NOMO-1 (cell line): Measurements from ENCODE around the gene FGF14.

Experiments
- DNase-seq, 2 experiments: peaks; one replicate each; lab custom pipeline; 2025; ENCODE audit not compliant: unreplicated experiment in 2 of 2; lab: John Stamatoyannopoulos, UW

The FGF14 gene

GRCh38 chr13:102261316-102261715 is 140.5 kb downstream of the FGF14 start:
- no peak for DNase-seq

DNA sequence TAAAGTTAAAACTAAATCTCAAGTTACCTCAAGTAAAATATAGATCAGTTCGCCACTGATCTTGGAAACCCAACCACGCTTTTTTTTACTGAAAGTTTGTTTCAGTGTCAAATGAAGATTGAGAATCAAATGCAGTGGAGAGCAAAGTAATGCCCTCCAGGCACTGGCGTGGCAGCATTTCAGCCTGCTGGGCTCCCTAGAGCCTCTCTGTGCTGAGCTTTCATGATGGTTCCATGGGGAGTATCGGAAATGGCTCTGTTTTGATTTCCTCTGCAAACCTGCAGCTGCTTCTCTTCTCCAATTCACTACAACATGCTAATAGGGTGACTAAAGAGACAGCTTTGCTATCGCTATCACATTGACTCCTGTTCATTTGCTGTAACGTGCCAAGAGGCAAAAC is 141.6 kb downstream of the FGF14 start:
- DNase-seq = no peak

- no peak for DNase-seq
These were observed 146.4 kb downstream of the FGF14 start for GRCh38 chr13:102255409-102255808.

DNA sequence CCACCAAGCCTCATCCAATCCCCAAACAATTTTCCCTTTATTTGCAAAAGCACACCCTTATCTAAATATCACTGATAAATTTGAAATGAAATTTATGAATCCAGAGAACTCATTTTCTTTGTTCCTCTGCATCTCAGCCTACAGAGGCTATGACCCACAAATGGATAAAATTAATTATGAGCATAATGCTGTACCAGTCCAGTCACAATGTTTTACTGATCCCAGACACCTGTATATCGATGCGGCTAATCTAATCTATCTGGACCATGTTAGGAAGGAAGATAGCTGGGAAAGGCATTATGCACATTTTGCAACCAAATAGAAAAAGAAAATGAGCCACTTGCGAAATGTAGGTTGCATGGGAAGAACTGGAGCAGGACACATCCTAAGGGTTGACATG is 150.0 kb downstream of the FGF14 start:
- DNase-seq = no peak

- no peak for DNase-seq
These were observed 151.4 kb downstream of the FGF14 start for GRCh38 chr13:102250448-102250847.

DNA sequence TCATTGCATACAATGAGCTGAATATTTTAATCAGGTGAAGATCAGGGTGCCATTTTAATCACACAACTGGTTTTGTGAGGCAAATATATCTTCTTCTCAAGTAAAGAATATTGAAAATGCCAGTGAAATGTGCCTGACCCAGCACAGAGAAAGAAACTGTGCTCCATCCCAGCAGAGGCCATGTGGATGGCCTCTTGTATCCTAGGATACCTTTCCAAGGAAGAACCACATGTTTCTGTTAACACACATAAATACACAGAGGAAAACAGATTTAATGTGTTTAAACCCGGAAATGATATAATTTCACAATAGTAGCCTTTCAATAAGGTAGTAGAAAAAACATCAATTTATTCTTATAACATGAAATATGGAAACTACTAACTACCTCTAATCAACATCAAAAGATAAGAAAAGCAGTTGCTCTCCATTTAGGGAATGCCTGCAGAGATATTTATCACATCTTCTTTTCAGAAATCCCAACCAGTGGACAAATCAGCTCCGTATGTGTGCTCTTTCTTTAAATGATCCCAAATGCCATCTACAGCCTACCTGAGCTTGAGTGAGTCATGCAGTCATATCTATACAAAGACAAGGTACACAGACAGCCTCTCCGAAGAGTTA is 157.1 kb downstream of the FGF14 start:
- DNase-seq = no peak

- DNase-seq = no peak
These were observed 161.7 kb downstream of the FGF14 start for GRCh38 chr13:102240110-102240509.

DNA sequence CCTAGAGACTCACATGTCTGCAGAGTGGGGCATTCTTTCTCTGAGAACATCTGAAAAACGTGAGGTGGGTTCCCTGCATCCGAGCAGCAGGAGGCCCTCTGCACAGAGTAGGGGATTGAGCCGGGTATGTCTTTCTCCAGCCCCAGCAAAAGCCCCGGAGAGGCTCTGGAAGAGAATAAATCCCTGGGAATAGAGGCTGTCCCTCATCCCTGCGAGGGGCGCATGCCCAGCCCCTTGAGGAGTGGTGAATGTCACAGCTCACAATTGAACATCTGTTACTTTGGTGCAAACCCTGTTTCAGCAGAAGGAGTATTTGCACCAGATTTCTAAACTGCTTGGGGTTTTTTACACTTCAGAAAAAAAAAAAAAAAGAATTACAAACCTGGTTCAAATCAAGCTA is 164.6 kb downstream of the FGF14 start:
- DNase-seq = no peak

DNA sequence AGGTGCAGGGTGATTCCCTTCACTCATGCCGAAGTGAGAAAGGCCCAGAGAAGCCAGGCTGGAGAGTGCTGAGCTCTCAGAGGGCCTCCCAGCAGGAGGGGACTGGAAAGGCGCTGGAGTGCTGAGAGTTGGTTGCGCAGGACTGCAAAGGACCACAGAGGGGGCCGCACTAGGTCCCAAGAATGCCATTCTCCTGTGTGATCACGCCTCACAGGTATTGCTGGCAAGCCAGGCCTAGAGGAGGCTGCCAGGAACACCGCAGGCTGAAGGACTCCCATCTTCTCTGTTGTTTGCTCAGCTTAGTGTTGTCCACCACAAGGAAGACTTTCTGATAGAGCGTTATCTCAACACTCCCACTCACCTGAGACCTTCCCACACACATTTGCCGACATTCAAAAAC is 165.0 kb downstream of the FGF14 start:
- no peak for DNase-seq

- DNase-seq = no peak
These were observed 165.5 kb downstream of the FGF14 start for GRCh38 chr13:102236341-102236740.

DNA sequence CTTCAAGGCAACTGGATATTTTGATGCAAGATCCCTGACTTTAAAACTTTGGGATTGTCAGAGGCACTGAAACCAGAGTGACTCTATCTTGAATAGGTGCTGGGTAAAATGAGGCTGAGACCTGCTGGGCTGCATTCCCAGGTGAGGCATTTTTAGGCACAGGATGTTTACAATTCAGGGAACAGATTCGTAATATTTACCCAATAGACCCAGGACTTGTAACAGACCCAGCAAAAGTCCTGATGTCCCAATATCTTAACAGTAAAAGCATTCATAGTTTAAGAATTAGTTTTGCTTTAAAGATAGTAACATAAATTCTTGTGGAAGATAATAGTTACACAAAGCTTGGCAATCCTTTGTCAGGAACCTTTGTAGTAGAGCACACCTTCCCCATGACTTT is 166.2 kb downstream of the FGF14 start:
- DNase-seq = no peak

GRCh38 chr13:102234618-102235017 is 167.2 kb downstream of the FGF14 start:
- DNase-seq = no peak

- DNase-seq = no peak
These were observed 168.2 kb downstream of the FGF14 start for GRCh38 chr13:102233566-102234208.

GRCh38 chr13:102231479-102231878 is 170.4 kb downstream of the FGF14 start:
- no peak for DNase-seq

DNA sequence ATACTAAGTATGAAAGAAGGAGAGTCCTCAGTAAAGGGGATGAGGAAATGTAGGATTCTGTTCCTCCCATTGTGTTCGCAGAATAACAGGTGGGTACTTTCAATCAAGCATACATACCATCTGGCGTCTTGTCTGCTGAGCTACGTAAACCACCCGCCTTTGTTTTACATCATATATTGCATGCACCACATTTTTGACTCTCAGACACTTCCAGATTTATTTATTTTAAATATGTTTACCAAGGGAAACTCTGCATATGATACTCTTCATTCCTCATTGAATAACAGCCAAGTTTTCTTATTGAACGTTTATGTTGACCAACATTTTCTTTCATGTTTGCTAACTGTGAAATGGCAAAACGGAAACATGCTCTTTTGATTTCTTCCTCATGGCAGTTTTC is 174.1 kb downstream of the FGF14 start:
- DNase-seq = no peak

DNA sequence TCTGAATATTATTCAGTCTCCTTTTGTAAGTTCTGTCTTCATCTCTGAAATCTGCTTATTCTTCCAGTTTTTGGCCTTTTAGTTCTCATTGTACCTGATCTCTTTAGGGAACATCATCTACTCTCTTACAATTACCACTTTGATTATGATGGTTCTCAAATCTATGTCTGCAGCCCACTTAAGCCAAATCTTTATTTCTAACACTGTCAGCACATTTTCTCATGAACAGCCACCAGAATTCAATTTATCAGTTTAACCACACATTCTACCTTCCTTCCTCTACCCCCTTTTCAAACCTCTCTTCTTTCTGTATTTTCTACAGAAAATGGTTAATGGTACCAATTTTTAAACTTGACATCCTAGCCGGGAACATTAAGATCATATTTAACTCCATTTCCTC is 175.3 kb downstream of the FGF14 start:
- no peak for DNase-seq

DNA sequence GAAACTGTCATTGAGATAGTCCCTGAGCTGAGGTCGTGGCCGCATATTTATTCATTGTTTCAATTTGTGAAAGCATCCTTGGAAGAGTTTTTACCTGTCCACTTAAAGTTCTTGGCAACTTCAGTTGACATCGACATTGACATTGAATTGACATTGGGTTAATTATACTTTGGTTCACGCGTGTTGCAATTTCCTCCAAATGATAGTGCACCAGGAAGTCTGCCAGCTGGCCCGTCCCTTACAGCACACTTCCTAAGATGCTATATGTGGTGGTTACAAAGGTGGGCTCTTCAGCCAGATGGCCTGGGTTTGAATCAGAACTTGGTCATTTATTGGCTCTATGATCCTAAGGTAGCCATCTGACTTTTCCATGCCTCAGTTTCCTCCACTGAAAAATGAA is 176.0 kb downstream of the FGF14 start:
- no peak for DNase-seq

DNA sequence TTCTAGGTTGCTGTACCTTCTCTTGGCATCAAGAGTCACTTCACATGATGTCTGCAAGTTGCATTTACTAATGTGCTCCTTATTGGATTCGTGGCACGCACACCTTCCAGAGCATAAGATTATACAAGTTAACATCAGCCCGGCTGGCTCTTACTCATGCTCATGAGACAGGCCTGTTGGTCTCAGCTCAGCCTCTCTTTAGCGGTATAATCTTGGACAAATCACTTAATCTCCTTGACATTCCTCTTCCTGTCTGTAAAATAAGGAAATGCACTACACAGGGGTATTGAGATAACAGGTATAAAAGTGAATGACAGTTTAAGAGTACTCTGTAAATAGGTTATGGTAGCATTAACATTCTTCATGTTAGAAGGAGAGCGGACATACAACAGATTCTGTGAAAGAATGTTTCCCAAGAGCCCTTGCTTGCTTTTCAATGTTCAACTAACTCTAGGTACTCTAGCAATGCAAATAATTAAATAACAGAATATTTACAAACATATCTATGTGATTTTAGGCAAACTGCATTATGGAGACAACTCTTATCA is 181.1 kb downstream of the FGF14 start:
- no peak for DNase-seq

- DNase-seq = no peak
These were observed 186.9 kb downstream of the FGF14 start for GRCh38 chr13:102214956-102215355.

DNA sequence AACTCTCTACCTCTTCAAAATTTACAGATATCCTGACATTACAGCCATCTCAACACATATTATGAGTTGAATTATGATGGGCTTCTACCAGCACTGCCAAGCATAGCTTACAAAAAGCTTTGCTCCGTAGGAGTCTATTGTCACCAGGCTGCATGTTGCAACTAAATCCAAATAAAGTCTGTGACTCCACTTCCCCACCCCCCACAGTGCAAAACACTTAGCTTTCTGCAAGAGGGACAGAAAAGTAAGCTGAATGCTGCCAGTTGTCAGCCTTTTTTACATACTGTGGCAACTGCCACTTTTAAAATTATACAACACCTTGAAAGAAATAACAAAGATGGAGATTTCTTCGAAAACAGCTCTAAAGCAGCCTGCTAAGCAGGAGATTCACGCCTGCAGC is 189.1 kb downstream of the FGF14 start:
- no peak for DNase-seq

GRCh38 chr13:102208347-102208746 is 193.5 kb downstream of the FGF14 start:
- DNase-seq = no peak

- no peak for DNase-seq
These were observed 194.0 kb downstream of the FGF14 start for GRCh38 chr13:102207680-102208342.
